Endometrium (tissue), 2 donors: ENCODE measurements around the gene LRPPRC.
"Not testable (repeated sequence)": the region's sequence is repeated elsewhere in the genome, so short reads cannot be mapped to it uniquely, and the experiment has no call there.

ENCODE experiments used
- FAIRE-seq: peaks from 2 replicates; lab custom pipeline; 2012; peaks lifted over from hg19 to GRCh38; lab: Jason Lieb, UNC
- donor health status: control.
- donor health status: control.

LRPPRC gene

DNA sequence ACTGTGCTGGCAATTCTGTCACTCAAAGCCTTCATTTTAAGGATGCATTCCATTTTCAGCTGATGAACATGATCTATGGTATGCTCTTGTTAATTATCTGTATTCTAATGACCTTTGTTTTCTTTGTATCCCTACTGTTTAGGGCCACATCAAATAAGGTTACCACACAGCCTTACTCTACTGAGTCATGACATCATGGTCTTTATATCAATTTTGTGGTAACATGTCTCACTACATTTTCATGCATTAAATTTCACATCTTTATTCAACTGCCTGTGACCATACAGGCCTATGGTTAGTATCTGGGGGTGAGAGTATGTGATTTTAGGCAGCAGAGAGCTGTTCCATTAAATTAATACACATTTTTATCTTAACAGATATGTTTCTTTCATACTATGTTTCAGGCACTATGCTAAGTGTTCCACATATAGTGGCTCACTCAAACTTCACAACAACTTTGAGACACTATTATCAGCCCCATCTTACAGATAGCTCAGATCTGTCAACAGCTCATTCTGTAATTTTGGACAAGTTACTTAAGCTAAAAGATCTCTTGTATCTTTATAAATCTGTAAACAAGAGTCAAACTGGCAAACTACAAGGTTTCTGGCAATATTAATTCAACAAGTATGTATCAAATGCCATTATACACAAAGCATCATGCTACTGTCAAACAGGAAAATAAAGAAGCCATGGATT lies 18.0 kb downstream of the LRPPRC start:
- FAIRE-seq, result no peak

DNA sequence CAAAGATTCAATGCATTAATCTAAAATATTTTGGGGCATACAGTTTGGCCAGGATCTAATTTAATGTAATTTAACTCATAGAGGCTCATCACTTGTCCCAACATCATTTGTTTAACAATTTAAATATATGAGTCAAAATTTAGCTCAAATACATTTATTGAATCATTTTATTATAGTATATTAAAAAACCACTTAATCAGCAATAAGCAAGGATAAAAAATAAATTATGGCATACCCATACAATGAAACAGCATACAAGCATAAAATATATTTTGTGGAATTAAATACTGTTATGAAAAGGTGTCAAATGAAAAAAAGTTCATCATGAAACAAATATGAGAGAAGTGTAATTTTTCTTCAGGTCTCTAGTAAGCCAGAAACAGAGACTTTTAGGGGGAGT lies 34.9 kb downstream of the LRPPRC start:
- FAIRE-seq, result no peak

DNA sequence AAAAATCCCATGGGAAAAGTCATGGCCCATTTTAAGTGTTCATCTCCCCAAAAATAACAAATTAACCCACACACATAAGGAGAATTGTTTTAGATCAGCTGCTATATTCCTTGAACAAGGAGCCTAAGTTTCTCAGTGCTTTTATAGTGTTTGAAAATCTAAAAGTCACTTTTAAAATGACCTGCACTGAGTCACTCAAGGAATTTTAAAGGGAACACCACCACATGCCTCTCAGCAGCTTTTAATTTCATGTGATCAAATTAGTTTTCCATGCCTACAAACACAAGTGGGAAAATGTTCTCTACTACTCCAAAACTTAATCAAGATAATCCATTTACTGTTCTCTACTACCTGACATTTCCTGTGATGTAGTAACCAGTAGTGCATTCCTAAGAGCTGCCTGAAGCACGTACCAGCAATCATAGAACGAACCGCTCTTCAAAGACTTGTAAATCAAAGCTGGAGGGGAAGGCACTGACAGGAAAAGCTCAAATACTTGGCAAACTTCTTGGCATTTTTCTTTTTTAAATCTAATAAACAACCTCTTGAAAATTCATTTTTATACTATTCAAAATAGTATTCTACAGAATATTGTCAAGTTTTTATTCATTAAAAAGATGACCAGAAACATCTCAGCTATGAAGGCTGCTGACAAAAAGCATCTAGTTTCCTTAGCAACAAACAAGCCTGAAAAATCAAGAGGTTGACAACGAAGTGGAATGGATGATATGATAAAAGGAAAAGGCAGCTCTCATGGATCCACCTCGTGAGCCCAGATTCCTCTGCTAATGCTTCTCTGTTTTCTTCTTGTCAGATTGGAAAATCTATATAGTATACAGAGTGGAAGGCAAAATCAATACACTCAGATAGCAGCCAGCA lies 37.2 kb downstream of the LRPPRC start:
- no peak for FAIRE-seq

DNA sequence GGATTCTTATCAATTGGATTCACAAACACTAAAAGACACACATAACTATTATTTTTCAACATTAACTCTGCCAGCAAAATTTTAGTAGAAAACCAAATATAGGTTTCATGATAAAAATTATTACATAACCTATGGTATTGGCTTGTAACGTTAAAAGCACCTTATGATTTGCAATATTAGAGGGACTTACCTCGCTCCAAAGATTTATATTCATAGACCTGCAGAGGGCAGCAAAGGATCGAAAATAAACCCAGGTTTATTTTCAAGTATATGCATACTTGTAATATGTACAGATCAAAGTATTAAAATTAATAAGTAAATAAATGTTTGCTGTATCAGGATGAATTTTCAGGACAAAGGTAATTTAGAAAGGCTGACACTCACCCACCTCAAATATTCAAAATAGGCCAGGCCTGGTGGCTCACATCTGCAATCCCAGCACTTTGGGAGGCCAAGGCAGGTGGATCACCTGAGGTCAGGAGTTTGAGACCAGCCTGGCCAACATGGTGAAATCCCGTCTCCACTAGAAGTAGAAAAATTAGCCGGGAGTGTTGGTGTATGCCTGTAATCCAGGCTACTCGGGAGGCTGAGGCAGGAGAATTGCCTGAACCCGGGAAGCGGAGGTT lies 45.3 kb downstream of the LRPPRC start:
- FAIRE-seq, result peak; percentile 89

DNA sequence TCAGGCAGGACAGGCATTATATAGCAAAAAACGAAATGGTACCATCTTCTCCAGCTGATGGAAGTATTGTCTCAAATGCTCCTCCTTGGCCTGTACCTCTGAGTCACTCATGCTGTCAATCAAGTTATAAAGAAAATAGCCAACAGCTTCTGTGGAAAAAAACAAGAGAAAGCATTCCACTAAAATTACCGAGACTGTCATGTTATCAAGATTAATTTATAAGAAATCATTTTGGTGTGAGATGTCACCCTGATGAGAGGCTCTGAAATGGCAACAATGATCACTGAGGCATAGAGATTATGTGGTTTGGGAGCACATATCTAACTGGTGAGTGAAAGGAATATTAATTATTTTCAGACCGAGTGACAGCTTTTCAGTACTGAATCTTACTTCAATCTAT lies 47.4 kb downstream of the LRPPRC start:
- no peak for FAIRE-seq

DNA sequence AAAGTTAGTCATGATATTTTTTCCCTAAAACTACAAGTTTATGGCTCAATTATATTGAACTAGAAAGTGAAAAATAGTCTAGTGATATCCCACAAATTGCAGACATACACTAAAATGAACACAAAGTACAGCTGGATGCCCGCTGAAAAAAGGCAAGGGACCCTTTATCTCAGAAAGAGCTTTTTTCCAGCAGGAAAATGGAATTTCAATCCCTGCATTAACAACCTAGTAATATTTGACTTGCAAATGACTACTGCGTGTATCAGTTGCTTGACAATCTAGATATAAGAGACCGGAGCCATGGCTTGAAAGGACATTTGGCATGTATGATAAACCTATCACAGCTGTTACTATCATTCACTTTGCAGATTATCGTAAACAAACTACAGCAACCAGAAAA lies 49.1 kb downstream of the LRPPRC start:
- FAIRE-seq, result no peak

DNA sequence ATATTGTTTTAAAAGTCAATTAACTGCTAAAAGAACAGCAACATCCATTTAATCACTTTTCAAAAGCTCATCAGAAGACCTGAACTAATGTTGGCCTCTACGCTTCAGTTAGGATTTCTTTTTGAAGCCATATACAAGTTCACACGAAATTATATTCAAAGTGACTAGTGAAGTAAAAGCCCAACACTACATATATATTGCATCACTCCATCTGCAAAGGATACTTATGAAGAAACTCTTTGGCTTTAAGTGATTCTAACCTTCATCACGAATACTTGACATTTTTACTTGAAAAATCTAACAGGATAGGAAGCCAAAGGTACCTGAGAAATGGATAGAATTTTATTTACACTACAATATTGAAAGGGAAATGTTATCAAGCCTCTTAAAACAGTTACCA lies 50.4 kb downstream of the LRPPRC start:
- no peak for FAIRE-seq

DNA sequence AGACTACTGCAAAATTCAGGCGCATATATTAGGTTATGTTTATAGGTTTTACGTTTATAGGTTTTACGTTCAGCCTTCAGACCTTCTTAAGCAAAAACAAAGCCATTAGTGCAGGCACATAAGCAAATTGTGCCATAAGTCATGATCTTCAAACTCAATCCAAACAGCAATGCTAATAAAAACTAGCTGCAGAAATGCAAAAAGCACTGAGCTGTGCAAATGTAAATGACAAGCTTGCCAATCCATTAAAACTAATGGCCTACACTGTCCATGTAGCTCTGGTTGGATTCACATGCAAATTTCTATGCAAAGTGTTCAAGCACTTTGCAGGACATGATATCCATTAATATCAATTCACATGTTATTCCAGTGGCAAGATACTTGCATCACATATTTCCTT lies 50.9 kb downstream of the LRPPRC start:
- FAIRE-seq, result no peak

DNA sequence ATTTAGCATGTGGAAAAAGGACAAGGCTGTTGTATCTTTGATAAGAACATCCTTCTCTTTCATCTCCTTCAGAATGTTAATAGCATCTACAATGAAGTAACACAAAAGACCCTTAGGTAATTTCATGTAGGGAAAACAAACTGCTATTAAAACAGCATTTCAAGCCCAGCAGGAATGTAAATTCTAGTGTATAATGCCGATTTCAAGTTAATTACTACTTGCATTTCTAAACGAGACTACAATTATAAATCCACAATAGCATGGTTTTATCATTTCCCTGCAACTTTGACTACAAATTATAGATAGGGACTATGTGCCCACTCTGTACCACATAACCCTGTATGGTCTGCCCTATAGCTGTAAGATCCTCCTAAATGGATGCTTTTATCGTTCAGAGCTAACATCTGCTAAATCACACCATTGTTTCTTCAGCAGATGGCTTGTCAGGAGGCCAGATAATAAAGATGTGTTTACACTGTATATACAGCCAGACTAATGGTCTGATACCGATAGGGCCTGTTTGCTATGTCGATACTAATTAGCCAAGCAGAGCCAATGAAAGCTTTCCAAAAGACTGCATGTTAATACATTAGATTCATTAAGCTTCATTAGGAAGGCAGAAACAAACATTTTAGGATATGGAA lies 51.9 kb downstream of the LRPPRC start:
- no peak for FAIRE-seq

DNA sequence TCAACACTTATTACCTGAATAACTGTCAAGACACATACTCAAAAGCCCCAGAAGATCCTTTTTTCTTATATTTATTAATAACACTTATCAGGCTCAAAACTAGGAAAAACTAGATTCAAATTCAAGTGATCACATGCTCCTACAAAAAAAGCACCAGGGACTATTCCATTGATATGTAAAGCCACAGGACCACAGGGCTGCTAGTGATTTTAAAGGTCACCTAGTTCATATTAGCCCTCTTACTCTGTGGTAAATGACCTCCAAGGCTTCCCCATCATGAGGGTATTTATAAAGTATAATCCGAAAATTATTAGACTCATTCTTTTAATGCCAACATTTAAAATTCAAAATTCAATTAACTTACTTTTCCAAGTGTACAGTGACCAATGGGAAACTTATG lies 52.5 kb downstream of the LRPPRC start:
- FAIRE-seq, result no peak

DNA sequence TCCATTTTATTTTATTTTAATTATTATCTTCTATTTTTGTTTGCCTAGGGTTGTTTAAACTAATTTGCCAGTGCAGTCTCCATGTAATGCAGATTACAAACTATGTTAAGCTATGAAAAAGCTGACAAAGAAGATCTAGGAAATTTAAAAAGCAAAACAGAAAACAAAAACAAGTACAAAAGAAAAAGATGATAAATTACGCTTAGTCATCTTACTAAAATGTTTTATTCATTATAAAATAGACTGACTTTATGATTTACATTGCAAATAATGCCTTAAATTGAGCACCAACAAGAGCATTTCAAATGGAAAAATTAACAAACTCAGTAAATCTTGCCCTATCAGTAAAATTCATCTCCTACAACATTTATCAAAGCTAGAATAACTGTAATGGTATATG lies 52.9 kb downstream of the LRPPRC start:
- no peak for FAIRE-seq

DNA sequence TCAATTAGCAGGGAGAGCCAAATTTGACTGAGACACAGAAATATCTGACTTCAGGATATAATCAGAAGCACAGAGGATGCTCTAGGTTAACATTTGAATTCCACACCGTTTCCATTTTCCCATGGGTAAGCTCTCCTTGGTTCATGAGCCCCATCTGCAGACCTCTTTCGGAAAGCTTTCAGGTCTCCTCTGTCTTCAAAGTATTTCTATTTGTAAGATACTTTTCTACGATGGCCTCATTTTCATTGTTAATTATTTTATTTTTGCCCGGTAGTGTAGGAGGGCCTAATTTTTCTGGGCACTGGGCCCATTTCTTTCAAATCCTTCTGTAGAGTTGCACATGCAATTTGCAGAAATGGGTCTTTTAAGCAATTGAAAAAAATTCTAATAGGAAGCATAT lies 53.8 kb downstream of the LRPPRC start:
- no peak for FAIRE-seq

DNA sequence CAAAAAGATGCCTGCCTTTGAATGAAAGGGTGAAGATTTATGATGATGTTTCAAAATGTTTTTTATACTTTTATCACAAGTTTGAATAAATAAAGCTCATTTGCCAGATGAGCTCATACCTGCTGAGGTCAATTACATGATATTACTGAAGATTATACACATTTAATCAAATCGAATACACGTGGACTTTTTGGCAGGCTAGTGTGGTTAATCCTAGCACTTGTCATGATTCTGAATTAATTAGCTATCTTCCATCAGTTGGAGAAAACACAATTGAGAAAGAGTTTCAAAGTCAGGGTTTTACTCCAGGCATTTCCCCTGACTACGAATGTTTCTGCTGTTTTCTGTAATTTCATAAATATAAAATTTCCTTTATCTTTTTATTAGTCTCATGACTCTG lies 54.4 kb downstream of the LRPPRC start:
- FAIRE-seq, result no peak

DNA sequence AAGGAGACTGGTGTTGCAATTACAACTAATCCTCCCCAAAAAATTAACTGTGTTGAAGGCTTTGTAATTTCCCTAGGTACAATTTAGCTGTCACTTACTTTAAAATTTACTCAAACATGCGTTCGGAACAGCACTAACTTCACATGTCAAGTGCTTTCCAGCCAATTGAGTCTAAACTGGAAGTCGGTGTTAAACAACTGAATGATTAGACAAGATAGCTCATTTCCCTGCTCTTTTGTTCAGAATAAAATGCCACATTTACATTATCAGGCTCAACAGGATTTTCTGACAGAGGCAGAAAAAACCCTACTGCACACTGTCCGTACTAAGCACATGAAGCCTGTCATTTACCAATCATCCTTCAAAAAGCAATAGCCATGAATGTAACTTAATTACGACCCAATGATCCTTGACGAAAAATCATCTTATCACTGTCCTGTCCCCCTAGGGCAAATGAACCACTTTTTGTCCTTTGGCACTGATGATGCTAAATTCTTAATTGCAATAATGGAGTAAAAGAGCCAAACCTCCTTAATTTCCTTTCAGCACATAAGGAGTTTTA lies 56.0 kb downstream of the LRPPRC start:
- no peak for FAIRE-seq

DNA sequence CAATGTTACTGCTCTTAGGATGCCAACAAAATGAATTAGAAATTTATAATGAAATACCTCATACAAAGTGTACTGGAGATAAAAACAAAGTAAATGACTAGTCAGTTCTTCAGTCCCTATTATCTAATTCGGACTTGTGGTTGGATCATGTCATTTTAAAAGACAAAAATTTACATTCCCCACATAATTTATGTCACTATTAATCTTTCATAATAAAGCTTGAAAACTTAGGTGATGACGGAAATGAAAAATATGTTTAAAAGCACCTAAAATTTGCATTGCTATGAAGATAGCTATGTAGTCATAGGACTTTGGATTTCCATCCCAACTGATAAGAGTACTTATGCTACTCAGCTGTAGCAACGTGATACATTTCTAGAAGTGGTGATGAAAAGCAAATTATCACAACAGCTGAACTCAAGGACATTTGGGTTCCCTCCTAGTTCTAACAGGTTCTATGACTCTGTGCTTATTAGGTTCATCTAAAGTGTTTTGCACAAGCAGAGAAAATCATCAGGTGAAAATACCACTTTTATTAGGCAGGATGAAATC lies 58.4 kb downstream of the LRPPRC start:
- no peak for FAIRE-seq

DNA sequence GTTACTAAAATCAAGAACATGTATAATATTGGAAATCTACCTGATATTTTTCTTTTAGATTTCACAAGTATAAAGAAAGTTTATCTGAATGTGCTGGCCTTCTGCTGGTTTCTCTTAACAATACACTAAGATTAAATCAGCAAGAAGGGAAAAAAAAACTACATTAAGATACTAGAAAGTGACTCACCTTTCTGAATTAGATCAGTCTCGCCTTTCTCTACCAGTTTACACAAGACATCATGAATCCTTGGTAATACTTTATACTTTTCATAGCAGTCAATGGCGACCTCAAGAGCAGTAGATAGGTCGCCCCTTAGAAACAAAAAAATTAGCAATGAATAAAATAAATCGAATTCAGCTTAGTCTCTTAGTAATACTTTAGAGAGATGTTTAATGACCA lies 61.2 kb downstream of the LRPPRC start:
- FAIRE-seq, result no peak

DNA sequence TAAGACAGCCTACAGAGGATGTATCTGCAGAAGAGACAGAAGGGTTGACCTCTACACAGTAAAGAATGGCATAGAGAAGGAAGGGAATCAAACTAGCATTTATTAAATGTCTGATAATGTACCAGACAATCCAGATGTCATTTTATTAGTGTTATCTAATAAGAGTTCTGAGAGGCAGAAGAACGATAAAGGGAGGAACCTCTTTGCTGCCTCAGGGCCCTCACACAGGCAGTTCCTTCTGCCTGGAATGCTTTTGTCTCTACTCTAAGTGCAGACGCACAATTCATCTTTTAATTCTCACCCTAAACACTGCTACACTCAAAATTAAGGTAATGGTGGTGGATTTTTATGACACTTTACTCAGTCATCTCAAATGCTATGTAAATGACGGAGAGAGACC lies 64.5 kb downstream of the LRPPRC start:
- FAIRE-seq, result no peak

DNA sequence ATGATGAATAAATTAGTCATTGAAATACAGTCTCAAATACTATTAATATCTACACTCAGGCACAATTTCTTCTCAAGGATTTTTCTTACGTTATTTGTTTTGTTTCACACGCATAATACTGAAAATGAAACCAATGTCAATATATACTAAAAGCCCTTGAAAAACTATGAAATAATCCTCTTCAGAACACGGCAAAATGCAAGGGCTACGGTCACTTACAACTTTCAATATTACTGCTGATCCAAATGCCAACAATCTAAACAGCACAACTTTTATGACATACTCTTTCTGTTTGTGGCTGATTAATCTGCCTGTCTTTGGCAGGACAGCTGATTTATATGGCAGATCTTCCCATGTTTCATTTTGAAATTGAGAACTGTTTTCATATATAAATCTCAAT lies 68.3 kb downstream of the LRPPRC start:
- no peak for FAIRE-seq

DNA sequence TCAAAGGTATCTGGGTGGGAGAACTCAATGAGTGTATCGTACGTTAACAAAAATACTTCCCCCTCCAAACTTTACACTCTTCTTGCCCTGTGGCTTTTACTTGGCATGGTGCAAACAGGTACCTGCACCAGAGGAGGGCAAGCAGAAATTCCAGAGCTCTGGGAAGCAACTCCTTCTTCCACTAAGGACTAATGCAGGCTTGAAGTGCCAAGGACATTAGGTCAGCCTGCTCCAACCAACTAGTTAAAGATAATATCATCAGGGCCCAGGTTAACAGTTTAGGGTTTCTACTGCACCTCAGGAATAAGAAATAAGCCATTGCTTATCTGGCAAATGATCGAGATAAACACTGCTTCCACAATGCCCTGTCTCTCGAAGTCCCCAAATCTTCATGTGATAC lies 70.4 kb downstream of the LRPPRC start:
- FAIRE-seq, result no peak

DNA sequence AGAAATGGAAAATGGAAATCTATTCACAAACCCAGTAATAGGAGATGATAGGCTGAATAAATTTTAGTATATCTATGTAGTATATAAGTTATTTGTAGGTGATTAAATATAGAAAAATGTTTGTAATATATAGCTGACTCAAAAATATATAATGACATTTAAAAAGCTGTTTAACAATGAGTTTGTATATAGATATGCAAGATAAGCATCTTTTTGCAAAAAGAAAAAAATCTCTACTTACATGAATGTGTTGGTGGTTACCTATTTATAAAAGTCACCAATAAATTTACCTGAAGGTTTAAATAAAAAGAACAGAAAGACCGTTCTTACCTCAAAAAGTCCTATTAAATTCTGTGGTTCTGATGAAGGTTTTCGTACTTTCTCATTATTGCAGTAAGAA lies 71.3 kb downstream of the LRPPRC start:
- no peak for FAIRE-seq

DNA sequence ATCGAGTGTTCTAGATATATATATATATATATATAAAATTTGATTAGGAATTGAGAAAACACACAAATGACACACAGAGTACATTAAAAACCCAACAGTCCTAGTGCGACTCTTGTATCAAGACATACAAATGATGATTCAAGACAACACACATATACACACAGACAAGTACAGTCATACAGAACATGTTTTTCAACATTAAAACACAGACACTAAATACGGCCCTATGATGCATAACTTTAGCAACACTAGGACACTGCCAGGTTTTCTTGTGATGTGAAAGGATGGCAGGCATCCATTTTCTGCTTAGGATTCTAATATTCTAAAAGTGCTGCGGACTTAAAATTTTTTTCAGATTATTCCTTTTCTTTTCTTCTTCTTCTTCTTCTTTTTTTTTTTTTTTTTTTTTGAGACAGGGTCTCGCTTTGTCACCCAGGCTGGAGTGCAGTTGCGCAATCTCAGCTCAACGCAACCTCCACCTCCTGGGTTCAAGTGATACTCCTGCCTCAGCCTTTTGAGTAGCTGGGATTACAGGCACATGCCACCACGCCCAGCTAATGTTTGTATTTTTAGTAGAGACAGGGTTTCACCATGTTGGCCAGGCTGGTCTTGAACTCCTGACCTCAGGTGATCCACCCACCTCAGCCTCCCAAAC lies 84.5 kb downstream of the LRPPRC start:
- FAIRE-seq, result not testable (repeated sequence)
